Omental fat pad (tissue), 4 donors: ENCODE data around the gene IL31. TPM values are rescaled to one million over a fixed set of nuclear protein-coding genes. Genes with fewer than 3 reads are reported as not detected.
"Not testable (repeated sequence)": the region's sequence is repeated elsewhere in the genome, so short reads cannot be mapped to it uniquely, and the experiment has no call there.

ENCODE experiments used
- ATAC-seq: fragments of 150-250 bp; one replicate; pipeline ENCODE4 v1.9.1; 2016; ENCODE audit warnings: mild to moderate bottlenecking, moderate library complexity; ENCODE audit not compliant: low FRiP score
- DNase-seq: peaks from one replicate; pipeline ENCODE4 v3.0.0-alpha.2; 2019; ENCODE audit warnings: low spot score
- CTCF ChIP-seq, 3 donors: fragments of 450-650 bp; IDR thresholded peaks; one replicate each; pipeline ENCODE4 v1.5.1; 2016 to 2017; ENCODE audit warnings: antibody characterized with exemption in 3 of 3, mild to moderate bottlenecking in 3 of 3, moderate library complexity in 2 of 3
- total RNA-seq, 4 donors: library from RNA; depleted of rRNA; stranded (reverse); fragments of >200 nt; gene quantifications; one replicate each; pipeline ENCODE4 v1.1.0, GENCODE V29; 2016

Gene IL31
- total RNA-seq, 4 donors from 2014 or later: not detected

- TF ChIP-seq CTCF (IDR thresholded peaks at IDR 0.05): no peak
- DNase-seq (no peak), ATAC-seq (no peak)
These were observed 9.5 kb upstream of the IL31 start for GRCh38 chr12:122183588-122183940.

GRCh38 chr12:122182887-122183587 lies 9.0 kb upstream of the IL31 start, which contains the start of gene LRRC43:
TSS of gene LRRC43 (plus strand) at chr12:122183123. CDS start at chr12:122183145, 22 bp downstream.
- ATAC-seq: peak; percentile 60
- DNase-seq: no peak
- no peak for TF ChIP-seq CTCF (IDR thresholded peaks at IDR 0.05)

GRCh38 chr12:122176473-122176872 lies 2.5 kb upstream of the IL31 start:
- not testable (repeated sequence) for ATAC-seq, DNase-seq

DNA sequence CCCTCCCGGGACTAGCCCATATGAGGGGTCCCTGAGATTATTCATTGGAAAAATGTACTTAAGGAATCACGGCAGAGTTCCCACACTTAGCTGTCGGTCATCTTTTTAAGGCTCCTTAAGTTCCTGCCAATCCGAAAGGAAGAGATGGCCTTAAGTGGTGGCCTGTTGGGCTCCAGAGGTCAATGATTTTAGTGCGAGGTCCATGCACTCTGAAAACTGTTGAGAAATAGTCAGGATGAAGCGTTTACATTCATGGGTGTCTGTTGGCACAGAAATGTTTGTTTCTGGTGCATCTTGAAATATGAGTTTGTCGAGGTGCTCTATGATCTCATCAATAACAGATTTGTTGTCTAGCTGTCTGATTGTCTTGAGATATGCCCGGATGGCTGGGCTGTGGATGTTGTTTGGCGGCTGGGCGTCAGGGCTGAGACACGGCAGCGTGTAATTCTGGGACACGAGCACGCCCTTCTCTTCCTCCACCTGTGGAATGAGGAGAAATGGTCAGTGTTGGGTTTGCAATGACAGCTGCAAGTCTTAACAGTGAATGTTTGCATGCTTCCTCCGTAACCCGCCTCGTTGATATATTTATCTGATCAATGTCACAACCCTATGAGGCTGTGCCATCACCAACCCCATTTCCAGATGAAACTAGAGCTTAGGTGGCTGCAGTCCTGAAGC lies 1.6 kb downstream of the IL31 start:
- ATAC-seq: no peak
- TF ChIP-seq CTCF (IDR thresholded peaks at IDR 0.05): no peak
- no peak for DNase-seq

DNA sequence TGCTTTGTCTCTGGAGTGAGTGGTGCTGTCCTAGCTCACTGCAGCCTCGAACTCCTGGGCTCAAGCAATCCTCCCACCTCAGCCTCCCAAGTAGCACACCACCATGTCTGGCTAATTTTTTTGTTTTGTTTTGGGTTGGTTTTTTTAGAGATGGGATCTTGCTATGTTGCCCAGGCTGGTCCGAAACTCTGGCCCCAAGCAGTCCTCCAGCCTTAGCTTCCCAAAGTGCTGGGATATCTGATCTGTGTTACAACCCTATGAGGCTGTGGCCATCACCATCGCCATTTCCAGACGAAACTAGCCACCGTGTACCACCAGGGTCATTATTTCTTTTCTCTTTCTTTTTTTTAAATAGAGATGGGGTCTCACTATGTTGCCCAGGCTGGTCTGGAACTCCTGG lies 2.6 kb downstream of the IL31 start:
- ATAC-seq (no peak), DNase-seq (no peak)
- no peak for TF ChIP-seq CTCF (IDR thresholded peaks at IDR 0.05)

DNA sequence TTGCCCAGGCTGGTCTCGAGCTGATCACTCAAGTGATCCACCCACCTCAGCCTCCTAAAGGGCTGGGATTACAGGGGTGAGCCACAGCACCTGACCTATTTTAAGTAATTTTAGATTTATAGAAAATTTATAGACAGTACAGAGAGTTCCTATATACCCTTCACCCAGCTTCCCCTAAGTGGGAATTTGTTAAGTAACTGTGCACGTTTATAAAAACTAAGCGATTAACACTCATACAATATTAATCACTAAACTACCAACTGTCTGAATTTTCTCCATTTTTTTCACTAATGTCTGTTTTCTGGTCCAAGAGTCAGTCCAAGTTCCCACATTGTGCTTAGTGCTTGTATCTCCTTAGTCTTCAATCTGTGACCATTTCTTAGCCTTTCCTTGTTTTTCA lies 5.5 kb downstream of the IL31 start:
- ATAC-seq: no peak
- TF ChIP-seq CTCF (IDR thresholded peaks at IDR 0.05): no peak
- no peak for DNase-seq

DNA sequence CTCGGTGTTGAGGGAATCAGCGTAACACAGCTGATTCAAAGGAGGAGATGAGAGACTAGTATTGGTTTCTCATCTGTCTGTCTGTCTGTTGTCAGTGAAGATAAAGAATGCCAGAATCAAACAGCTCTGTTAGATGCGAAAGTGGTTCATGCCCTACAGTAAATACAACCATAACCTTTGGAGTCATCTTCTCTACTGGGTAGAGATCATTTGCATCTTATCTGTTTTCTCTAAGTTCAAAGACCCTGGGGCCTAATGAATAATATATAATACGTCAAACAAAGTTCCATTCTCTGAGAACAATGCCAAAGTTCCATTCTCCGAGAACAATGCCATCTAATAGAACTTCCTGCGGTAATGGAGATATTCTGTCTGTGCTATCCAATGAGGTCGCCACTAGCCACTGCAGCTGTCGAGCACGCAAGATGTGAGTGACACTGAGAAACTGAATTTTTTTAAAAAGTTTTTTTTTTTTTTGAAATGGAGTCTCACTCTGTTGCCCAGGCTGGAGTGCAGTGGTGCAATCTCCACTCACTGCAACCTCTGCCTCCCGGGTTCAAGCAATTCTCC lies 6.6 kb downstream of the IL31 start:
- no peak for DNase-seq
- no peak for ATAC-seq
- no peak for TF ChIP-seq CTCF (IDR thresholded peaks at IDR 0.05)
